ENCODE data around the gene ICAM2. TPM values are rescaled to one million over a fixed set of nuclear protein-coding genes. Genes with fewer than 3 reads are reported as not detected.
A peak's percentile ranks its signal among the peaks of the same experiment; 100 is the strongest.

Gene ICAM2
- total RNA-seq, 4 donors from 2014 or later, result 39.7 to 82.4 (median 56.3) TPM

DNA sequence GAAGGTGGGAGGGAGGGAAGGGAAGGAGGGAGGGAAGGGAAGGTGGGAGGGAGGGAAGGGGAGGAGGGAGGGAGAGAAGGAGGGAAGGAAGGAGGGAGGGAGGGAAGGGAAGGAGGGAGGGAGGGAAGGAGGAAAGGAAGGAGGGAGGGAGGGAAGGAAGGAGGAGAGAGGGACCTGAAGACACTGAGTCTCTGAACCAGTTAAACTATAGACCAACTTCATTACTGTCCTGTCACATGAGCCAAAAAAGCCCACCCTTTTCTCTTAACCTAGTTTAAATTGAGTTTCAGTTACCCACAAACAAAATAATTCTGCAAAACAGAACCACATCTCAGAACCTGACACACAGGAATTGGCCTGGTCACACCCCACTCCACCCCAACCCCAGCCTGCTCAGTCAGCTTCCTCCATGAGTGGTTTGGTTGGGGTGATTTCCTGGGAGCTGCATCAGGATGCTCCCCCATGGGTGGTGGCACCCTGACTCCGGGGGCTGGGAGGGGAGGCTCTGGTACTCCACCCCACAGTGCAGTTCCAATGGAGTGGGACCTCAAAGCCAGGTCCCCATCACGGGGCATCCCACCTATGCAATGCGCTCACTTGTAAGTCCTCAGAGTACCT is 27.0 kb downstream of the ICAM2 start:
- Histone ChIP-seq H3K36me3 (no peaks in the 10 kb centered on the region), H3K27ac (no peak overlapping the region), H3K27me3 (peaks cover 5 to 8% (median 7%) of the 10 kb centered on the region in 3 donors), H3K9me3 (no peaks in the 10 kb centered on the region), H3K4me3 (no peak overlapping the region), H3K4me1 (peaks cover 24 to 26% of the 10 kb centered on the region in 2 donors)
- intact Hi-C loops (cut with DNase I; ENCODE audit: low total_unique reads) (no loop called here), in situ Hi-C loops (cut with MboI; ENCODE audit: low sequenced_read_pairs in 4 of 4) (no loop called here)
- no peak for ATAC-seq
- no peak for DNase-seq
- no peak for TF ChIP-seq POLR2A (IDR thresholded peaks at IDR 0.05)
- TF ChIP-seq, protein P1, sequence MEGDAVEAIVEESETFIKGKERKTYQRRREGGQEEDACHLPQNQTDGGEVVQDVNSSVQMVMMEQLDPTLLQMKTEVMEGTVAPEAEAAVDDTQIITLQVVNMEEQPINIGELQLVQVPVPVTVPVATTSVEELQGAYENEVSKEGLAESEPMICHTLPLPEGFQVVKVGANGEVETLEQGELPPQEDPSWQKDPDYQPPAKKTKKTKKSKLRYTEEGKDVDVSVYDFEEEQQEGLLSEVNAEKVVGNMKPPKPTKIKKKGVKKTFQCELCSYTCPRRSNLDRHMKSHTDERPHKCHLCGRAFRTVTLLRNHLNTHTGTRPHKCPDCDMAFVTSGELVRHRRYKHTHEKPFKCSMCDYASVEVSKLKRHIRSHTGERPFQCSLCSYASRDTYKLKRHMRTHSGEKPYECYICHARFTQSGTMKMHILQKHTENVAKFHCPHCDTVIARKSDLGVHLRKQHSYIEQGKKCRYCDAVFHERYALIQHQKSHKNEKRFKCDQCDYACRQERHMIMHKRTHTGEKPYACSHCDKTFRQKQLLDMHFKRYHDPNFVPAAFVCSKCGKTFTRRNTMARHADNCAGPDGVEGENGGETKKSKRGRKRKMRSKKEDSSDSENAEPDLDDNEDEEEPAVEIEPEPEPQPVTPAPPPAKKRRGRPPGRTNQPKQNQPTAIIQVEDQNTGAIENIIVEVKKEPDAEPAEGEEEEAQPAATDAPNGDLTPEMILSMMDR (IDR thresholded peaks at IDR 0.05 in 4 of 5, conservative IDR thresholded peaks at IDR 0.05 in 1 of 5), result no peak

DNA sequence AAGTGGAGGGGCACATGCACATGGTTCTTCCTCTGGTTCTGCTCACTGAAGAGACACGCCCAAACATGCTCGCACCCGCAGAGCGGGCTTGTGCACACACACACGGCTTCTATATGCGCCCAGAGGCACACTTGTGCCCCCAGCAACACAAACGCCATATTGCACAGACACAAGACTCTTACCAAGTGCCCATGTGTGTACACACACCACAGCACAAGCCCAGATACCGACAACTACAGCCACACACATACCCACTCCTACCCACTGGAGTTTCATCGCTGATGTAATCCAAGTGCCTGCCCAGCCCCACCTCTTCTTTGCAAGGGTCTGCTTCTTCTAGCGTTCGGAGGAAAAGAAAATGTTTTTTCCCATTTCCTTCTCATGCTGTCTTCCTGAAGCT is 28.8 kb downstream of the ICAM2 start:
- in situ Hi-C loops (cut with MboI; ENCODE audit: low sequenced_read_pairs in 4 of 4), result no loop called here

DNA sequence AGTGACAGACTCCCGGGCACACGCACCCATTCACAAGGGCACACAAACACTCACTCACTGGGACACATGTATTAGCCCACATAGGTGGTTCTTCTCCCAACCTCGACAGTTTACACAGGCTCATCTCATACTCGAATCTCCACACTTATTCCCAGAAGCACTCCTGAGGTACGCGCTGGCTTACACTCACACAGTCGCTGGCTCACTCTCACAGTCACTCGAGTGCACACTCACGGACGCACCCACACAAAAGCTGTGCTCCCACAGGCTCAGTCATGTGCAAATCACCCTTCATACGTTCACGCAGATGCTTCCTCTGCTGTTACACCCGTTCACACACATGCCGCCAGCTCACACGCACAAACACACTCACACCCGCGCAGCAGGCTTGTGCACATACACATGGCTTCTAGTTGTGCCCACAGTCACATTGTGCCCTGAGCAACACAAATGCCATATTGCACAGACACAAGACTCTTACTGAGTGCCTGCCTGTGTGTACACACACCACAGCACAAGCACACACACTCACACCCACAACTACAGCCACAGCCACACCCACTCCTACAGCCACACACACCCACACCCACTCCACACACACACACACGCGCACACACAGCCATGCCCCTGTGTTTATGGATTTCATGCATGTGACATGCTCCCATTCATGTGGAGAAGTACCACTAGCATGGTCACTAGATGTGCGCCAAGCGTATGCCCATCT is 30.6 kb downstream of the ICAM2 start:
- H3K9me3 ChIP-seq, result no peaks in the 10 kb centered on the region
- ATAC-seq (peak in 1 of 2 donors; percentile 1), DNase-seq (peak in 1 of 2 donors; percentile 38)
- H3K4me1 ChIP-seq, result peaks cover 43 to 46% of the 10 kb centered on the region in 2 donors
- H3K36me3 ChIP-seq, result no peaks in the 10 kb centered on the region
- peak overlapping the region; percentile 98 to 100 (median 99) for H3K27ac ChIP-seq
- no peaks in the 10 kb centered on the region for H3K27me3 ChIP-seq
- in situ Hi-C loops (cut with MboI; ENCODE audit: low sequenced_read_pairs in 4 of 4) (no loop called here), intact Hi-C loops (cut with DNase I; ENCODE audit: low total_unique reads) (loop anchor here (1.0 to 10.0 kb wide), 4 partner anchors 70 to 215 kb away; partner anchors contain the start of genes CCDC47, DDX42 and SMARCD2)
- TF ChIP-seq POLR2A (IDR thresholded peaks at IDR 0.05), result no peak
- TF ChIP-seq, protein P1 (IDR thresholded peaks at IDR 0.05 in 4 of 5, conservative IDR thresholded peaks at IDR 0.05 in 1 of 5), result no peak
- H3K4me3 ChIP-seq, result peak overlapping the region; percentile 27 to 73 (median 68)

More for the DNA sequence above, 28.8 kb downstream of the ICAM2 start:
- no peak for TF ChIP-seq POLR2A (IDR thresholded peaks at IDR 0.05)
- TF ChIP-seq, protein P1 (IDR thresholded peaks at IDR 0.05 in 4 of 5, conservative IDR thresholded peaks at IDR 0.05 in 1 of 5), result no peak
- Histone ChIP-seq H3K4me3 (no peak overlapping the region), H3K27ac (no peak overlapping the region), H3K9me3 (no peaks in the 10 kb centered on the region), H3K27me3 (no peaks in the 10 kb centered on the region), H3K36me3 (no peaks in the 10 kb centered on the region), H3K4me1 (peaks cover 27 to 28% of the 10 kb centered on the region in 2 donors)
- no peak for ATAC-seq
- no peak for DNase-seq
- intact Hi-C loops (cut with DNase I; ENCODE audit: low total_unique reads), result loop anchor here (1.0 kb wide), 1 partner anchor 44 kb away; no protein-coding TSS in a partner anchor

DNA sequence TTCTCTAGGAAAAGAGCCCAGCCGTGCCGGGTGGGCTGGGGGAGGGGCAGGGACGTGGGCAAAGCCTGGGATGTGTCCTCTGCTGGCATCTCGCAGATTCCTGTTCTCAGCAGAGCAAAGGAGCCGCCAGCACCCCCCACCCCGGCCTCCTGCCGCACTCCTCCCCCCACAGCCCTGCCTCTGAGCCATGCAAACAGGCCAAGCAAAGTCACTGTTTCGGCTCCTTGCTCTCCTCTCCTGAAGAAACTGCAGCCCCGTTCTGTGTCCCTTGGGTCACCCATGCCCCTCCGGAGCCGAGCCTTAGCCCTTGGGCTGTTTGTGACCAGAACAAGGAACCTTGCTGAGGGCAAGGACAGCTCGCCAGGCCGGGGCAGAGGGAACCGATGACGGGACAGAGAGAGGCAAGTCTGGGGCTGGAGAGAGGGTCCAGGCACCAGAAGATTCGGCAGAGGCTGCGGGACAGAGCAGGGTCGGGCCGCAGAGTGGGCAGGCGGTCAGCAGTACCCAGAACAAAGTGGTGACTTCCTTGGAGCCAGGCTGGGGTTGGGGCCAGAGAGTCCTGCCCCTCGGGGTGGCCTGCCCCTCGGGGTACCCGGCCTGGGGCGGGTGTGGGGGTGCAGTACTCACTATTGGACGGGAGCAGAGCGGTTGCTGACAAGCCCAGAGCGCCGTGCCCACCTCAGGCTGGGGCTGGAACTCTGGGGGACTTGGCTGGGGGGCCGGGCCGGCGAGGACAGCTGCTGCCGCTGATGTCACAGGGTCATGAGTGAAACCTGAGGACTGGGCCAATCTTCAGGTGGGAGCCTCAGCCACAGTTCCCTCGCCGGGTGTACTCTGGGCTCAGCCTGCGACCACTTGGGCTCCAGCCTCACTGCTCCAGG is 31.5 kb downstream of the ICAM2 start:
- ATAC-seq, result peak; percentile 31 to 51

More for the DNA sequence above, 31.5 kb downstream of the ICAM2 start:
- Histone ChIP-seq H3K27me3 (no peaks in the 10 kb centered on the region), H3K9me3 (no peaks in the 10 kb centered on the region), H3K4me1 (peaks cover 51 to 54% of the 10 kb centered on the region in 2 donors), H3K27ac (peak overlapping the region; percentile 98 to 100 (median 99)), H3K36me3 (no peaks in the 10 kb centered on the region), H3K4me3 (peak overlapping the region; percentile 66 to 73 (median 68))
- TF ChIP-seq, protein P1 (IDR thresholded peaks at IDR 0.05 in 4 of 5, conservative IDR thresholded peaks at IDR 0.05 in 1 of 5), result no peak
- TF ChIP-seq POLR2A (IDR thresholded peaks at IDR 0.05), result peak; percentile 92
- DNase-seq, result peak; percentile 67 to 90
- intact Hi-C loops (cut with DNase I; ENCODE audit: low total_unique reads) (loop anchor here (5.0 to 10.0 kb wide), 3 partner anchors 147 to 214 kb away; partner anchors contain the start of genes CCDC47, DDX42 and SMARCD2), in situ Hi-C loops (cut with MboI; ENCODE audit: low sequenced_read_pairs in 4 of 4) (no loop called here)
